GM13977 (cell line): ENCODE results near the gene ZFPL1.

ENCODE experiments used
- DNase-seq: peaks from one replicate; pipeline ENCODE4 v3.0.0; 2012; ENCODE audit warnings: low spot score
- CTCF ChIP-seq: IDR thresholded peaks from 2 replicates; pipeline ENCODE4 v1.5.1; 2012; ENCODE audit warnings: mild to moderate bottlenecking, control low read depth; ENCODE audit not compliant: insufficient read depth; ENCODE audit errors: extremely low read depth, missing control alignments
- in situ Hi-C: fragments of 300-500 bp; cut with MboI; formaldehyde crosslinking; loops from one replicate; pipeline ENCODE4 v1.12.0; 2022; ENCODE audit warnings: low sequenced_read_pairs, low pct_unique_long_range_greater_than_20kb, mixed read lengths, inconsistent platforms; ENCODE audit not compliant: unreplicated experiment

Gene ZFPL1

DNA sequence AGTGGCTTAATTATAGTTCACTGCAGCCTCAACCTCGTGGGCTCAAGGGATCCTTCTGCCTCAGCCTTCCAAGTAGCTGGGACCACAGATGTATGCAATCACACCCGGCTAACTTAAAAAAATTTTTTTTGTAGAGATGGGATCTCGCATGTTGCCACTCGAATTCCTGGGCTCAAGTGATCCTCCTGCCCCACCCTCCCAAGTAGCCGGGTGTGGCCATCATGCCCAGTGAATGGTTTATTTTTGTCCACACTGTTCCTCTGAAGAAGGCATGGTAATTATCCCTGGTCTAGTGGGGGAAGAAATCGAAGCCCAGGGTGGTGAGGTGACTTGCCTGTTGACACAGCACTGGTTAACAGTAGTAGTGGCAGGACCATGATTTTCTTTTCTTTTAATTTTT is 41.1 kb upstream of the ZFPL1 start:
- no peak for TF ChIP-seq CTCF
- in situ Hi-C loops, result no loop called here
- DNase-seq, result no peak

DNA sequence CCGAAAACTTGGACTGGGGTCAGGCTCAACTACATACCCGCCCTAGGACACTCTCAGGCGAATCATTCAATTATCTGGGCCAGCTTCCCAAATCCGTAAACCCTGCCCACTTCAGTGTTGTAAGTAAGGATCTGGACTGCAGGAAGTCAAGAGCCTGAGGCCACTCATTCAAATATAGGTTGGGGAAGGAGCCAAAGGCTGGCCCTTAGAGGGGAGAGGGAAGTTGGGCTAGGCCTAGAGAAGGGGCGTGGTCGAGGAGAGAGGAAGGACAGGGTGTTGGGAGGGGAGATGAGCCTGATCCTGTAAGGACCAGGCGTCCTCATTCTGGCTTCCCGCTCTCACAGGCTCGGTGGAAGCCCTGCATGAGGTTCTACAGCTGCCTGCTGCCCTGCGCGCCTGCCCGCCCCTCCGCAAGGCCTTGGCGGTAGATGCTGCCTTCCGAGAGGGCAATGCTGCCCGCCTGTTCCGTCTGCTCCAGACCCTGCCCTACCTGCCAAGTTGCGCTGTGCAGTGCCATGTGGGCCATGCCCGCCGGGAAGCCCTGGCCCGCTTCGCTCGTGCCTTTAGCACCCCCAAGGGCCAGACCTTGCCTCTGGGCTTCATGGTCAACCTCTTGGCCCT is 40.0 kb upstream of the ZFPL1 start:
- in situ Hi-C loops, result no loop called here
- no peak for DNase-seq
- no peak for TF ChIP-seq CTCF

GRCh38 chr11:65045061-65045460 is 39.0 kb upstream of the ZFPL1 start:
- DNase-seq, result no peak
- TF ChIP-seq CTCF, result no peak
- in situ Hi-C loops, result no loop called here

- no peak for TF ChIP-seq CTCF
- in situ Hi-C loops, result no loop called here
- DNase-seq, result no peak
These were observed 38.3 kb upstream of the ZFPL1 start for GRCh38 chr11:65045728-65046127.

GRCh38 chr11:65047581-65048422 is 36.2 kb upstream of the ZFPL1 start:
- in situ Hi-C loops, result no loop called here
- no peak for TF ChIP-seq CTCF
- DNase-seq, result peak; percentile 65

- DNase-seq, result no peak
- in situ Hi-C loops, result no loop called here
- TF ChIP-seq CTCF, result no peak
These were observed 32.6 kb upstream of the ZFPL1 start for GRCh38 chr11:65051398-65051858.
